ENCODE data around the gene PTPRU.

PTPRU gene

DNA sequence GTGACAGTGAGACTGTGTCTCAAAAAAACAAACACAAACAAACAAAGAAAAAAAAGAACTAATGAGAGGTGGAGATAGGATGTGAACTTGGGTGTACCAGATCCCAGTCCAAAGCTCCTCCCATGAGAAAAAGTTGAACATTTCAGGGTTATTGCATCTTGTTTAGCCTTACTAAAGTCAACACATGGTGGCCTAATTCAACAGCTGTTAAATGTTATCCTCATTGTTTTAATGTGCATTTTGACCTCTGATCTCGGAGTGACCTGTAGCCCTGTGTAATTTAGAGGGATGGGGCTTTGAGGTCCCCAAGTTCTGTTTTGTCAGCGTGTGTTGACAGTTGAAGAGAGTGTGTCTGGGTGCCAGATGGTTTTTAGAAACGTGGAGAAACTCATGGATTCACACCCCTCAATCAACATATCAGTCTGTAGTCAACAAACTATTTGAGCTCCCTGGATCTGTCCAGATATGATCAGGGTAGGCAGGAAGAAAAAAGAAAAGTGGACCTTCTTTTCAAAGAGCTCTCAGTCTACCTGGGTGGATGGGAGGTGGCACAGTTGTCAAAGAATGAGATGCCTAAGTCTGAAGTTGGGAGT lies 34.7 kb downstream of the PTPRU start:
- no peak for DNase-seq

DNA sequence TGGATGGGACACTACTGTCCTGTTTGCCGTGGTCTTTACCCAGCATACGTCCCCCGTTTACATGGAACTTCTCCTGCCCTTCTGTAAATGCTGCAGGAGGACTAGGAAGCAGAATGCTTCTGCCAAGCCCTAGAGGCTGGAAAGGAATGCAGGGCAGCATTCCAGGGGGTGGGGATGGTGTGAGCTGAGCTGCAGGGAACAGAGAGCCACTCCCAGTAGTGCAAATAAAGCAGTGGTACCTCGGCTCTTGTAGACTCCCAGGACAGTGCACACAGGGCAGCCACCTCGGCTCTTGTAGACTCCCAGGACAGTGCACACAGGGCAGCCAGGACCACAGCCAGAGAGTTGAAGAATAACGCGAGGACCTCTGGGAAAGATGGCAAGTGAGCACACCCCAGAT lies 35.4 kb downstream of the PTPRU start:
- DNase-seq: no peak

- DNase-seq: no peak
Measured at GRCh38 chr1:29272147-29272907, 36.0 kb downstream of the PTPRU start.

GRCh38 chr1:29275435-29275834 lies 39.1 kb downstream of the PTPRU start:
- DNase-seq: no peak

DNA sequence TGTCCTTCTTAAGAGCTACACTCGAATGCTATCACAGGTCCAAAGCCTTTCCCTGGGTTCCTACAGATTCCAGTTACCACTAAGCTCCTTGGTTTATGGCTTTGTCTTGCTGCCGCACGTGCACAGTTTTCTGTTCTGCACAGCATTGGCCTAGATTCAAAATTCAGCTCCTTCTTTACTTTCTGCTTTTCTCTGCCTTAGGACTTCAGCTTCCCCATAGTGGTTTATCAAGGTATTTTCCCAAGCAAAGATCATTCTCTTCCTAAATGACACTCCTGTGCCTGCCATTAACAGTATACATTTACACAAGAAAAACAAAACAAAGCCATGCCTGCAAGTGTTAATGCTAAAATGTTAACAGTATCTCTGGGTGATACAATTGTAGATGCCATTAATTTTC lies 41.8 kb downstream of the PTPRU start:
- DNase-seq: no peak

DNA sequence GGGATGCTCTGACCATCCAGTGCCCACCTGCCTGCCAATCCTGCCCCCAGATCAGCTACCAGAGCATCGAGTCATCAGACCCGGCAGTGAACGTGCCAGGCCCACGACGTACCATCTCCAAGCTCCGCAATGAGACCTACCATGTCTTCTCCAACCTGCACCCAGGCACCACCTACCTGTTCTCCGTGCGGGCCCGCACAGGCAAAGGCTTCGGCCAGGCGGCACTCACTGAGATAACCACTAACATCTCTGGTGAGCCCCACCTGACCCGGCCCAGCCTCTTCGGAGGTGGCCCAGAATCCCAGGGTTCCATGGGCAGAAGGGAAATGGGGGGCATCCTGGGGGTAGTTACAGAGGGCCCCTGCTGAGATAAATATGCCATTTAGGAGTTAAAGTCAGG lies 43.1 kb downstream of the PTPRU start:
- no peak for DNase-seq

DNA sequence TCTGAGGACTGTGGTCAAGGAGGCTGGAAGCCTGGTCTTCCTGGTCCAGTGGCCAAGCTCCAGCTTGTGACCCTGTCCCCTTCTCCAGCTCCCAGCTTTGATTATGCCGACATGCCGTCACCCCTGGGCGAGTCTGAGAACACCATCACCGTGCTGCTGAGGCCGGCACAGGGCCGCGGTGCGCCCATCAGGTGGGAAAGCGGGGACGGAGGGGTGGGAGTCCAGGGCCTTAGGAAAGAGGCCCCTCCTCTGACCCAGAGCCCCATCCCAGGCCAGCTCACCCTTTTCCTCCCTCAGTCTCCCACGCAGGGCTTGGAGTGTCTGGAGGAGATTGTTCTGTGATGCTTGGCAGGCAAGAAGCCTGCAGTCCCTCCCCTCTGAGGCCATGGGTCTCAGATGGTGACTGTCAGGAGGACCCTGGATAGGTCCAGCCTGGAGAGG lies 43.6 kb downstream of the PTPRU start:
- no peak for DNase-seq

DNA sequence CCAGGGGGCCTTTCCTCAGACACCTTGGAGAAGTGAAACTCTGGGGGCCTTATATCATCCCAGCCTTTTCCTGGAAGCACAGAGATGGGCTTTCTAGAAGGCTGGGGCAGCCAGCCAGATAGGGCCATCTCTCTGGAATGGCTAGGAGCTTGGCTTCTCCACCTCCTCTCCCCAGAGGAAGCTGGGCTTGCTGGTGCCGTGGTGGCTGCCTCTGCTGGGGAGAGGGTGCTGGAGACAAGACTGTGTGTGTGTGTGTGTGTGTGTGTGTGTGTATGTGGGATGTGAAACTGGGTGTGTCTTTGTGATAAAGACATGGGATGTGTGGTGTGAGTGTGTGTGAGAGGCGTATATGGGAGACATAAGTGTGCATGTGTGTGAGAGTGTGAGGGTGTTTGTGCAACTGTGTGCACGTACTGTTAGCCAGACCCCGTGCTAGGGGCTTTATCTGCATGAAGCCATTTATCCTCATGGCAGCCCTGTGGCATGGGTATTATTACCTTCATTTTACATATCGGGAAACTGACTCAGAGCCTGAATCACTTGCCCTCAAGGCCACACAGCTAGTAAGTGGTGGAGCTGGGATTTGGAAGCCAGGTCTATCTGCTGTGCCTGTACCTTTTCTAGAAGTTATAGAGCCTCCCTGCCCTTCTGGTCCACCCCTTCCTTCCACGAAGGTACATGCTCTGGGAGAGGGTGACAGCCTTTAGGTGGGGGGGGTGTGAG lies 44.2 kb downstream of the PTPRU start:
- no peak for DNase-seq

DNA sequence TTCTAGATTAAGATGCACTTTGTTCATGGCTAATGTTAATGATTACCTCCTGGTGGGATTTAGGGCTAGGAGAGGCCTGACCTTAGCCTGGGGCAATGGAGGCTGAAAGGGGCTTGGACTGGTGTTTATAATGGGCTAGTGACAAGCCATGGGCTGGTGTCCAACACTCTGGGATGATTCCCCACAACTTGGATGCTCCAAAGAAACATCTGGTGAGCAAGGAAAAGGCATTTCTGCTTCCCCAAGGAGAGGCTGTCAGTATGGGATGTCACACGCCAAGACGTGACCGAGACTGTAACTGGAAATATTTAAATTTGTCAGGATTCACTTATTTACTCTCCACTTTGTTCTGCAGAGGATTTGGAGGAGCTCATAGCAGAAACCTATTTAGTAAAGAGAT lies 45.2 kb downstream of the PTPRU start:
- no peak for DNase-seq

DNA sequence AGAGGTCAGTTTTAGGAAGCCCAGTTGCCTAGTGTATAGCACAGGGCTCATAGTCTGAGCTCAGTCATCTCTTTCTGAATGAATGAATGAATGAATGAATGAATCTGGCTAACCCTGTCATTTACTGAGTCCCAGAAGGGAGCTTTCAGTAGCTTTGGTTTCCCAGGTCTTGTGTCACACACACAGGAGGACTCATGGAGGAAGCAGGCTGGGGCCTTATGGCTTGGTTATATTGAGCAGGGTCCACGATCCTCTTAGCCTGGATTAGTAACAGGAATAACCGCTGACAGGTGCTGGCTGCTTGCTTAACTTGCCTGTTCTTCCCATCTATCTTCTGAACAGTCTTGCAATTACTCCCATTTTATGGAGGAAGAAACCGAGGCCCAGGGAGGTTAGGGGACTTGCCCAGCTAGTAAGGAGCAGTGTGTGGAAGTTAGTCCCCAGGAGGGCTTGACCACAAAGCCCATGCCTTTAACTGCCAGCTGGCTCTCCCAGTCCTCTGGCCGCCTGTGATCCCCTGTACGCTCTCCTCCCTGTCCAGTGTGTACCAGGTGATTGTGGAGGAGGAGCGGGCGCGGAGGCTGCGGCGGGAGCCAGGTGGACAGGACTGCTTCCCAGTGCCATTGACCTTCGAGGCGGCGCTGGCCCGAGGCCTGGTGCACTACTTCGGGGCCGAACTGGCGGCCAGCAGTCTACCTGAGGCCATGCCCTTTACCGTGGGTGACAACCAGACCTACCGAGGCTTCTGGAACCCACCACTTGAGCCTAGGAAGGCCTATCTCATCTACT lies 46.0 kb downstream of the PTPRU start:
- DNase-seq: no peak

- DNase-seq: peak; percentile 33
Measured at GRCh38 chr1:29282924-29283803, 46.8 kb downstream of the PTPRU start.

DNA sequence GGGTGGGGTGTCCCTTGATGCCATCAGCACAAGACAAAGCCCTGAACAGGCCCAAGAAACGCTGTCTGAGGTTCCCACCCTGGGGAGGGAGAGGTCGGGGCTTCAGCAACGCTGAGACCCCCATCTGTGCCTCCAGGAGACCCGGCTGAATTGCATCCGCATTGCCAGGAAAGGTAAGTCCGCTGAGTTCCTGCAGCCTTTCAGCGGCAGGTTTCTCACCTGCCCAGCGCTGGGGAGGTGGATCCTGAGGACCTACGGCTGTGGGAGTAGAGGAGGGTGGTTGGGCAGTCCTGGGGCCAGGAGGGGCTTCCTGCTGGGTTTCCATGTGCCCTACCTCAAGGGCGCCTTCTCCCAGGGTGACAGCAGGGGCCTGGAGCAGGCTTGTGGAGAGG lies 47.5 kb downstream of the PTPRU start:
- DNase-seq: no peak

- no peak for DNase-seq
Measured at GRCh38 chr1:29284286-29284960, 48.1 kb downstream of the PTPRU start.

- no peak for DNase-seq
Measured at GRCh38 chr1:29284961-29285560, 48.7 kb downstream of the PTPRU start.

- DNase-seq: no peak
Measured at GRCh38 chr1:29285771-29286170, 49.4 kb downstream of the PTPRU start.

GRCh38 chr1:29286194-29286767 lies 50.0 kb downstream of the PTPRU start:
- DNase-seq: no peak

DNA sequence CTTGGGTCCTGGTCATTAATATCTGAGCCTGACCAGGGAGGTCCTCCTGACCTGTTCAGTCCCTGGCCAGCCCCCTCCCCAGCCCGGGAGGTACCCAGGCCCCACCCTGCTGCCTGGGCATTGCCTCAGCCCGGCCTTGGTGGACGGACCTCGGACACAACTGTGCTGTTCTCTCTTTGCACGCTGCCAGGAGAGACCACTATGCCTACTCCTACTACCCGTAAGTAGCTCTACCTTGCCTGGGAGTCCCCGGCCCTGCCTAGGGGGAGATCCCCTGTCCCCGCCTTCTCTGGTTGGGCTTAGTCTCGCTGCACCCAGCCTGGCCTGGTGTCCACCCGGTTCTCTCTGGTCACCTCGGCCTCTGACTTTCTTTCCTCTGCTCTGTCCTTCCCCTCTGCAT lies 53.2 kb downstream of the PTPRU start:
- DNase-seq: no peak

DNA sequence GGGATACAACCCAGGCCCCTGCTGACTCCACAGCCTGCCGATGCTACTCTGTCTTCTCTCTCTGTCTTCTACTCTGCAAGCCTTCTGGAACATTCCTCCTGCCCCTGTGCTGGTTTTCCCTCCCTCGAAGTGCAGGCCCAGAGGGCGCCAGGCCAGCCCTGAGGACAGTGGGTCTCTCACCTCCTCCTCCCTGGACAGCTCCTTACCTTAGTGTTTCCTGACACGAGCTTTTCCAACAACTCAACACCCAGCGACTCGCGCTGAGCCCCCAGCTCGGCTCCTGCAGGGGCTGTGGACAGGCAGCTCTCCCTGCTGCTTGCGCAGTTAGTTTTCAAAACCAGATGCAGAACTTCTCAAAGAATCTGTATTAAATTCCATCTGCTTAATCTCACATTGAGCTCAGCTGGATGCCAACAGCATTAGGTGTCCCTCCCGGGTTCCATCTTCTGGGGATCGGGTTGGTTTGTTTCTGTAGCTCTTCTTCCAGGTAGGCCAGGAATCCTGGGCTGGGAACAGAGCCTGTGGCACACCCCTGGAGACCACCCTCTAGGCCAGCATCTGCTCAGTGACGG lies 54.2 kb downstream of the PTPRU start:
- no peak for DNase-seq

- DNase-seq: no peak
Measured at GRCh38 chr1:29291756-29292155, 55.4 kb downstream of the PTPRU start.

DNA sequence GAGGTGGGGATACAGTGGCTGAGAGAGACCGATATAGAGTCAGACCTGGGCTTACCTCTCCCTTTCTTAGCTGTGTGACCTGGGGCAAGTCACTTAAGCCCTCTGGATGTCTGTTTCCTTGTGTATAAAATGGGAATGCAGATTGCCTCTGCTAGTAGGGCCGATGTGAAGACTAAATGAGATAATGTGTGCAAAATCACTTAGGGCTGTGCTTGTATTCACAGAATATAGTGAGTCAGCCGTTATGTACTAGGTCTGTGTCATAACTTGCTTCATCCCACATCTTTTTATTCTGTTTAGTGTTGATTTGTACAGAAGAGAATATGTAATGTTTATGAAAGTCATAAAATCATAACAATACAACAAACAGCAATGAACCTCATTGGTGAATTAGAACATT lies 56.0 kb downstream of the PTPRU start:
- DNase-seq: no peak

DNA sequence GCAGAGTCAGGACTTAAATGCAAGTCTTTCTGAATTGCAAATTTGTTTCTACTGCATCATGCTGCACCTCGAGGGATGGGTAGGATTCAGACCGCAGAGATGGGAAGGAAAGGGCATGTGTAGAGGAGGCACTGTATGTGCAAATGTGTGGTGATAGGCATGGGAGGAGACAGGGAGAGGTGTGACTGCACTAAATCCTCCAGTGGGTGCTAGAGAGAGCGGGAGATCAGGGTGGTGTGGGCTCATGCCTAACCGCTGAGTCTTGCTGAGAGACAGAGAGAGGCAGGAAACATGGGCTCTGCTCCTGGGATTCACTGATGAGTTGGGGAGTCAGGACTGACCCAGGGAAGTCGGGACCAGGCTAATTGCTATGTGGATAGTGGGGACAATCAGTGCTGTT lies 61.1 kb downstream of the PTPRU start:
- no peak for DNase-seq

All from CD4-positive, alpha-beta T cell treated with Interleukin-15 for 1 hour (primary cell).